Ovary (tissue), 9 donors: Measurements from ENCODE around the gene TWNK. TPM values are rescaled to one million over a fixed set of nuclear protein-coding genes. Genes with fewer than 3 reads are reported as not detected.

ENCODE experiments used
- DNase-seq, 5 donors: peaks; one replicate each; pipeline ENCODE4 v3.0.0-alpha.2; 2019 to 2020
- H3K27ac ChIP-seq, 2 donors: fragments of 200-600 bp; one replicate each; pipeline versions ENCODE4 v1.5.1 to v1.8.0; 2019 to 2022
- H3K27me3 ChIP-seq: fragments of 200-600 bp; one replicate; pipeline ENCODE4 v1.8.0; 2022
- H3K36me3 ChIP-seq: fragments of 200-600 bp; sonication (generic); one replicate; pipeline ENCODE4 v1.5.1; 2019
- H3K4me1 ChIP-seq: one replicate; pipeline ENCODE4 v1.8.1; 2013; ENCODE audit warnings: mild to moderate bottlenecking, moderate library complexity; ENCODE audit not compliant: insufficient read depth
- H3K4me3 ChIP-seq: fragments of 200-600 bp; sonication (generic); one replicate; pipeline ENCODE4 v1.5.1; 2017
- H3K9me3 ChIP-seq, 2 donors: fragments of 200-600 bp in 1 of 2; sonication (generic) in 1 of 2; one replicate each; pipeline versions ENCODE4 v1.5.1 to v1.8.1; 2013 to 2019; ENCODE audit warnings: mild to moderate bottlenecking in 1 of 2, moderate library complexity in 1 of 2
- CTCF ChIP-seq, 3 donors: fragments of 450-650 bp in 2 of 3; fragments of 200-600 bp in 1 of 3; IDR thresholded peaks; one replicate each; pipeline versions ENCODE4 v1.5.1 to v1.8.0; 2016 to 2022; ENCODE audit warnings: antibody characterized with exemption in 3 of 3, mild to moderate bottlenecking in 1 of 3
- EP300 ChIP-seq: sonication (generic); formaldehyde crosslinking; IDR thresholded peaks from one replicate; pipeline ENCODE4 v1.6.1; 2017; ENCODE audit warnings: antibody characterized with exemption
- POLR2A ChIP-seq: fragments of 450-650 bp; IDR thresholded peaks from one replicate; pipeline ENCODE4 v1.6.1; 2017; ENCODE audit warnings: antibody characterized with exemption, mild to moderate bottlenecking, moderate library complexity
- WGBS, 3 donors: extraction: QIAGEN DNeasy Blood & Tissue Kit in 1 of 3; methylation state at CpG; one replicate each; pipeline versions ENCODE4 v1.1.5 to v1.1.7; 2013 to 2017; 5-methylcytosine and 5-hydroxymethylcytosine counted together
- intact Hi-C, 4 donors: fragments of 100-400 bp; cut with DNase I; formaldehyde crosslinking; loops; one replicate each; pipeline versions ENCODE4 v1.11.0 to v1.15.1; 2022 to 2023
- polyA plus RNA-seq, 2 donors: library from polyadenylated mRNA; stranded (reverse); fragments of 200-250 nt in 1 of 2; fragments of 350-450 nt in 1 of 2; fragmentation: Illumina TruSeq in 1 of 2; extraction: RNeasy Lipid Tissue Mini Kit (QIAGEN cat#74804) in 1 of 2; gene quantifications; one replicate each; pipeline ENCODE4 v1.2.3, GENCODE V29; 2013 to 2014
- total RNA-seq, 7 donors: library from RNA; depleted of rRNA in 2 of 7; stranded (reverse); fragments of >200 nt in 2 of 7; fragmentation: NEBNext Ultra II Directional in 3 of 7; extraction: Animal tissue kit (Norgen Biotek cat#: 25700) in 3 of 7; gene quantifications; one replicate each; pipeline versions ENCODE4 v1.1.0 to v1.2.4, GENCODE V29; 2016 to 2023
- donor health status: DM: no; HTN: no; CAD: no; lungs with moderate emphysema.
- donor health status: DM: no; HTN: no; CAD: no.
- donor health status: Bipolar disorder and iron deficiency.
- donor health status: DM: yes; HTN: yes; CAD: no.
- donor health status: DM: no; HTN: no; CAD: no.
- donor health status: DM: yes; HTN: yes; CAD: no.

The TWNK gene
- total and polyA plus RNA-seq, 9 donors = 2.4 to 13.9 (median 10.7) TPM

GRCh38 chr10:101007915-101008822 is 20.8 kb downstream of the TWNK start:
- TF ChIP-seq EP300 (no peak), CTCF (IDR thresholded peaks at IDR 0.05) (no peak), POLR2A (no peak)

GRCh38 chr10:101008823-101009423 is 21.6 kb downstream of the TWNK start:
- WGBS, 3 donors = 75 to 85% (median 80%) methylated on average over 6 of the region's 6 CpGs
- Histone ChIP-seq H3K4me1 (peaks cover 10% of the 10 kb centered on the region), H3K27me3 (no peaks in the 10 kb centered on the region), H3K27ac (peak overlapping the region; percentile 35 to 52), H3K36me3 (no peaks in the 10 kb centered on the region), H3K9me3 (no peaks in the 10 kb centered on the region), H3K4me3 (no peak overlapping the region)
- no peak for DNase-seq
- no peak for TF ChIP-seq EP300
- no peak for TF ChIP-seq CTCF (IDR thresholded peaks at IDR 0.05)
- no peak for TF ChIP-seq POLR2A
- intact Hi-C loops = no loop called here

More at GRCh38 chr10:101007915-101008822, 20.8 kb downstream of the TWNK start:
- H3K27me3 ChIP-seq = no peaks in the 10 kb centered on the region
- H3K36me3 ChIP-seq = no peaks in the 10 kb centered on the region
- WGBS, 3 donors = 37 to 50% (median 49%) methylated on average over 13 of the region's 13 CpGs
- DNase-seq = no peak
- H3K4me1 ChIP-seq = peaks cover 10% of the 10 kb centered on the region
- H3K9me3 ChIP-seq = no peaks in the 10 kb centered on the region
- intact Hi-C loops = no loop called here
- H3K4me3 ChIP-seq = no peak overlapping the region
- H3K27ac ChIP-seq = peak overlapping the region; percentile 35 to 52

GRCh38 chr10:101010329-101010728 is 23.0 kb downstream of the TWNK start:
- intact Hi-C loops = no loop called here
- no peak for TF ChIP-seq CTCF (IDR thresholded peaks at IDR 0.05)
- TF ChIP-seq POLR2A = no peak
- TF ChIP-seq EP300 = no peak
- Histone ChIP-seq H3K4me1 (peaks cover 11% of the 10 kb centered on the region), H3K27me3 (no peaks in the 10 kb centered on the region), H3K9me3 (no peaks in the 10 kb centered on the region), H3K27ac (no peak overlapping the region), H3K4me3 (no peak overlapping the region), H3K36me3 (no peaks in the 10 kb centered on the region)
- no peak for DNase-seq
- WGBS, 3 donors = 90 to 96% (median 94%) methylated on average over 18 to 22 of the region's 22 CpGs

- no peak for DNase-seq
- Histone ChIP-seq H3K9me3 (no peaks in the 10 kb centered on the region), H3K27me3 (no peaks in the 10 kb centered on the region), H3K27ac (no peak overlapping the region), H3K4me3 (no peak overlapping the region), H3K36me3 (no peaks in the 10 kb centered on the region), H3K4me1 (peaks cover 11% of the 10 kb centered on the region)
- intact Hi-C loops = loop anchor here (2.0 kb wide), 1 partner anchor 17 kb away; no protein-coding TSS in a partner anchor
- WGBS, 3 donors = 64 to 66% (median 64%) methylated on average over 14 to 22 of the region's 22 CpGs
- no peak for TF ChIP-seq POLR2A
- TF ChIP-seq EP300 = no peak
- no peak for TF ChIP-seq CTCF (IDR thresholded peaks at IDR 0.05)
Observed at GRCh38 chr10:101011517-101012423, 24.4 kb downstream of the TWNK start.
